Caco-2 (cell line): ENCODE measurements around the gene MACROD1. TPM values are rescaled to one million over a fixed set of nuclear protein-coding genes. Genes with fewer than 3 reads are reported as not detected.

Experiments
- BruUV-seq: library from RNA; stranded (reverse); fragments of 400-500 nt; replicated peaks from 2 replicates; lab custom pipeline; 2021; lab: Mats Ljungman, UMichigan
- CTCF ChIA-PET: fragments of 300-600 bp; sonication (Branson Sonifier 250); formaldehyde crosslinking; loops from one replicate; lab custom pipeline; 2022; ENCODE audit warnings: antibody characterized with exemption; lab: Charles Lee
- POLR2A ChIA-PET: fragments of 300-600 bp; sonication (Branson Sonifier 250); formaldehyde crosslinking; loops from one replicate; lab custom pipeline; 2022; ENCODE audit warnings: antibody characterized with exemption; lab: Charles Lee
- DNase-seq, 2 experiments: peaks; one replicate each; pipeline versions ENCODE4 v3.0.0 to v3.0.0-alpha.2; 2020 to 2022
- H3K27me3 ChIP-seq: replicated peaks from 2 replicates; pipeline ENCODE4 v1.6.0; 2011; ENCODE audit warnings: low read length; ENCODE audit not compliant: control insufficient read depth, insufficient read depth
- H3K36me3 ChIP-seq: 2 replicates; pipeline ENCODE4 v1.5.1; 2011; ENCODE audit warnings: low read length; ENCODE audit not compliant: control insufficient read depth, insufficient read depth
- H3K4me1 ChIP-seq: fragments of 250-450 bp; sonication (Bioruptor Pico); 2 replicates; pipeline ENCODE4 v1.5.1; 2020; ENCODE audit warnings: mild to moderate bottlenecking
- H3K4me3 ChIP-seq: 2 replicates; pipeline ENCODE4 v1.5.1; 2011; ENCODE audit warnings: low read depth, mild to moderate bottlenecking, control low read depth, low read length
- H3K9me3 ChIP-seq: fragments of 250-450 bp; sonication (Bioruptor Pico); 2 replicates; pipeline ENCODE4 v1.5.1; 2020; ENCODE audit warnings: mild to moderate bottlenecking, moderate library complexity
- H3K27ac Mint-ChIP-seq: one replicate; pipeline ENCODE4 v1.8.0; 2022; ENCODE audit warnings: mixed read lengths; ENCODE audit not compliant: unreplicated experiment
- H3K27me3 Mint-ChIP-seq: one replicate; pipeline ENCODE4 v1.8.0; 2022; ENCODE audit warnings: mixed read lengths; ENCODE audit not compliant: insufficient read depth, unreplicated experiment
- H3K36me3 Mint-ChIP-seq: one replicate; pipeline ENCODE4 v1.8.0; 2022; ENCODE audit warnings: mild to moderate bottlenecking, mixed read lengths; ENCODE audit not compliant: insufficient read depth, unreplicated experiment
- H3K4me1 Mint-ChIP-seq: one replicate; pipeline ENCODE4 v1.8.0; 2022; ENCODE audit warnings: low read depth, mixed read lengths; ENCODE audit not compliant: unreplicated experiment
- H3K4me3 Mint-ChIP-seq: one replicate; pipeline ENCODE4 v1.8.0; 2022; ENCODE audit warnings: mild to moderate bottlenecking, moderate library complexity, mixed read lengths; ENCODE audit not compliant: unreplicated experiment
- H3K9me3 Mint-ChIP-seq: one replicate; pipeline ENCODE4 v1.8.0; 2022; ENCODE audit warnings: mixed read lengths; ENCODE audit not compliant: unreplicated experiment
- CTCF ChIP-seq, 2 experiments: fragments of 200-600 bp in 1 of 2; IDR thresholded peaks; 1 replicate in 1 of 2; 2 replicates in 1 of 2; pipeline versions ENCODE4 v1.5.1 to v1.8.0; 2011 to 2022; ENCODE audit warnings: antibody characterized with exemption in 1 of 2, control low read depth in 1 of 2, inconsistent platforms in 1 of 2, low read depth in 1 of 2, low read length in 1 of 2, mild to moderate bottlenecking in 1 of 2, moderate library complexity in 1 of 2; ENCODE audit not compliant: insufficient read depth in 1 of 2, severe bottlenecking in 1 of 2, unreplicated experiment in 1 of 2
- intact Hi-C: fragments of 100-400 bp; cut with micrococcal nuclease; formaldehyde crosslinking; loops from one replicate; pipeline ENCODE4 v1.10.0; 2022; ENCODE audit not compliant: unreplicated experiment
- total RNA-seq: library from RNA; stranded (reverse); gene quantifications from 2 replicates; pipeline ENCODE4 v1.2.3, GENCODE V29; 2022

MACROD1 gene
- total RNA-seq, 1 experiment from 2014 or later: 29.6 TPM

- intact Hi-C loops: no loop called here
- Histone ChIP-seq H3K9me3 (no peaks in the 10 kb centered on the region), H3K4me3 (no peak overlapping the region), H3K36me3 (no peaks in the 10 kb centered on the region), H3K27me3 (no peaks in the 10 kb centered on the region), H3K4me1 (no peaks in the 10 kb centered on the region)
- H3K27me3 Mint-ChIP-seq: no peaks in the 10 kb centered on the region
- H3K4me1 Mint-ChIP-seq: no peaks in the 10 kb centered on the region
- no TSS peak for BruUV-seq
- POLR2A ChIA-PET: no interaction called here
- DNase-seq: no peak
- no peaks in the 10 kb centered on the region for H3K9me3 Mint-ChIP-seq
- no peak overlapping the region for H3K27ac Mint-ChIP-seq
- no peak for TF ChIP-seq CTCF (IDR thresholded peaks at IDR 0.05; ENCODE audit: insufficient read depth in 1 of 2, low read depth in 1 of 2, low read length in 1 of 2, severe bottlenecking in 1 of 2, unreplicated experiment in 1 of 2)
- CTCF ChIA-PET: interaction anchor here (0.8 kb wide), 1 partner anchor 11 kb away, joined by 4 read pairs; no protein-coding TSS in a partner anchor
- peaks cover 6% of the 10 kb centered on the region for H3K36me3 Mint-ChIP-seq
- H3K4me3 Mint-ChIP-seq: no peak overlapping the region
Measured at GRCh38 chr11:64141081-64141783, 24.7 kb downstream of the MACROD1 start.

GRCh38 chr11:64140082-64140481, 25.8 kb downstream of the MACROD1 start:
- ChIA-PET POLR2A (no interaction called here), CTCF (no interaction called here)
- no peaks in the 10 kb centered on the region for H3K9me3 ChIP-seq
- Mint-ChIP-seq H3K27me3 (no peaks in the 10 kb centered on the region), H3K4me3 (no peak overlapping the region), H3K4me1 (no peaks in the 10 kb centered on the region), H3K36me3 (peaks cover 6% of the 10 kb centered on the region), H3K27ac (no peak overlapping the region), H3K9me3 (no peaks in the 10 kb centered on the region)
- TF ChIP-seq CTCF (IDR thresholded peaks at IDR 0.05; ENCODE audit: insufficient read depth in 1 of 2, low read depth in 1 of 2, low read length in 1 of 2, severe bottlenecking in 1 of 2, unreplicated experiment in 1 of 2): no peak
- no peaks in the 10 kb centered on the region for H3K36me3 ChIP-seq
- intact Hi-C loops: no loop called here
- DNase-seq: no peak
- no TSS peak for BruUV-seq
- H3K4me3 ChIP-seq: no peak overlapping the region
- no peaks in the 10 kb centered on the region for H3K4me1 ChIP-seq
- H3K27me3 ChIP-seq: no peaks in the 10 kb centered on the region

DNA sequence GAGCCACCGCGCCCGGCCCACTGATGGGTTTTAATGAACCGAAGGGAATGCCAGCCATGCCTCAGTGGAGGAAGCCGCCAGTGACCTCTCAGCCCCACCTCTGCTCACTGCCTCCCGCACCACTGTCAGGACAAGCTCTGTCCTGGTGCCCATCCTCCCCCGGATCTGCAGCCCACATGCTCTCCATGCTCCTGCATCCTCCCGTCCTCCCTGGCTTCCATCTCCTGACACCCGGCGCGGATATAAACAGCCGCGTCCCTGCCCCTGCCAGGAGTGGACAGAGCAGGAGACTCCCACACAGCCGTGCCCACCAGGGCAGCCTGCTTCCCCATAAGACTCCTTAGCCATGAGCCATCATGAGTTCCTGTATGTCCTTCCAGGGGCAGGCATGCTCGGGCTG, 26.9 kb downstream of the MACROD1 start:
- Mint-ChIP-seq H3K36me3 (peaks cover 6% of the 10 kb centered on the region), H3K9me3 (no peaks in the 10 kb centered on the region), H3K27me3 (no peaks in the 10 kb centered on the region), H3K4me1 (no peaks in the 10 kb centered on the region), H3K27ac (no peak overlapping the region), H3K4me3 (no peak overlapping the region)
- no peaks in the 10 kb centered on the region for H3K9me3 ChIP-seq
- no peak for DNase-seq
- CTCF ChIA-PET: no interaction called here
- POLR2A ChIA-PET: no interaction called here
- H3K36me3 ChIP-seq: no peaks in the 10 kb centered on the region; the same call in 1 of the 2 replicates
- H3K4me3 ChIP-seq: no peak overlapping the region
- intact Hi-C loops: no loop called here
- H3K27me3 ChIP-seq: no peaks in the 10 kb centered on the region
- no peak for TF ChIP-seq CTCF (IDR thresholded peaks at IDR 0.05; ENCODE audit: insufficient read depth in 1 of 2, low read depth in 1 of 2, low read length in 1 of 2, severe bottlenecking in 1 of 2, unreplicated experiment in 1 of 2)
- H3K4me1 ChIP-seq: no peaks in the 10 kb centered on the region
- no TSS peak for BruUV-seq
